Neural cell (in vitro differentiated cells): ENCODE results near the gene RNF123. TPM values are rescaled to one million over a fixed set of nuclear protein-coding genes. Genes with fewer than 3 reads are reported as not detected.

Source experiments
- H2AFZ ChIP-seq: fragments of 200-600, 300-800 bp; sonication (generic), shearing (Covaris generic); 2 replicates; pipeline ENCODE4 v1.6.0; 2014; ENCODE audit warnings: low read depth, mild to moderate bottlenecking, antibody characterized with exemption, low read length, moderate library complexity
- H3F3A ChIP-seq: fragments of 200-600 bp; shearing (Covaris generic); 2 replicates; pipeline ENCODE4 v1.6.1; 2016; ENCODE audit warnings: mild to moderate bottlenecking, moderate library complexity, mixed read lengths, antibody characterized with exemption, low read length; ENCODE audit not compliant: insufficient read depth, poor library complexity, severe bottlenecking
- H3K27ac ChIP-seq: fragments of 200-600, 300-800 bp; sonication (generic), shearing (Covaris generic); 2 replicates; pipeline ENCODE4 v1.5.1; 2014; ENCODE audit warnings: mild to moderate bottlenecking, low read length, moderate library complexity
- H3K27me3 ChIP-seq: fragments of 300-800, 200-600 bp; sonication (generic), shearing (Covaris generic); 2 replicates; pipeline ENCODE4 v1.6.0; 2014; ENCODE audit warnings: mild to moderate bottlenecking, low read depth, low read length, moderate library complexity; ENCODE audit not compliant: insufficient read depth
- H3K36me3 ChIP-seq: fragments of 300-800, 200-600 bp; sonication (generic), shearing (Covaris generic); 2 replicates; pipeline ENCODE4 v1.5.1; 2014; ENCODE audit warnings: mild to moderate bottlenecking, antibody characterized with exemption, low read length, moderate library complexity; ENCODE audit not compliant: insufficient read depth
- H3K4me2 ChIP-seq: fragments of 300-800, 200-600 bp; sonication (generic), shearing (Covaris generic); 2 replicates; pipeline ENCODE4 v1.6.0; 2014; ENCODE audit warnings: mild to moderate bottlenecking, low read length
- H3K4me3 ChIP-seq: fragments of 300-800, 200-600 bp; sonication (generic), shearing (Covaris generic); 2 replicates; pipeline ENCODE4 v1.5.1; 2014; ENCODE audit warnings: mild to moderate bottlenecking, low read length, moderate library complexity
- H3K79me2 ChIP-seq: fragments of 200-600 bp; shearing (Covaris generic); replicated peaks from 2 replicates; pipeline ENCODE4 v1.6.0; 2014; ENCODE audit warnings: mild to moderate bottlenecking, low read length, moderate library complexity; ENCODE audit not compliant: insufficient read depth
- H3K9ac ChIP-seq: fragments of 300-800, 200-600 bp; sonication (generic), shearing (Covaris generic); 2 replicates; pipeline ENCODE4 v1.6.1; 2016; ENCODE audit warnings: mild to moderate bottlenecking, low read length, mixed read lengths
- H3K9me2 ChIP-seq: fragments of 200-600 bp; shearing (Covaris generic); 2 replicates; pipeline ENCODE4 v1.6.1; 2016; ENCODE audit warnings: mild to moderate bottlenecking, low read length, mixed read lengths; ENCODE audit not compliant: insufficient read depth
- H3K9me3 ChIP-seq: fragments of 200-600, 300-800 bp; sonication (generic), shearing (Covaris generic); 2 replicates; pipeline ENCODE4 v1.6.1; 2016; ENCODE audit warnings: mild to moderate bottlenecking, mixed run types, low read length, moderate library complexity, mixed read lengths
- H4K20me1 ChIP-seq: fragments of 200-600 bp; shearing (Covaris generic); 2 replicates; pipeline ENCODE4 v1.6.1; 2016; ENCODE audit warnings: mild to moderate bottlenecking, mixed run types; ENCODE audit not compliant: insufficient read depth
- CTCF ChIP-seq: fragments of 450-650 bp; IDR thresholded peaks from 2 replicates; pipeline ENCODE4 v1.5.1; 2014; ENCODE audit warnings: antibody characterized with exemption, mild to moderate bottlenecking, moderate library complexity; ENCODE audit not compliant: poor library complexity, severe bottlenecking
- EP300 ChIP-seq: fragments of 450-650 bp; conservative IDR thresholded peaks from 2 replicates; pipeline ENCODE4 v1.6.1; 2014; ENCODE audit warnings: antibody characterized with exemption, mild to moderate bottlenecking, moderate library complexity; ENCODE audit not compliant: poor library complexity, severe bottlenecking
- EZH2 ChIP-seq: fragments of 200-600, 300-800 bp; shearing (Covaris generic), sonication (generic); IDR thresholded peaks from 2 replicates; pipeline ENCODE4 v1.6.1; 2014; ENCODE audit warnings: antibody characterized with exemption, low read length, borderline replicate concordance, mild to moderate bottlenecking; ENCODE audit not compliant: insufficient read depth, poor library complexity, severe bottlenecking
- MXI1 ChIP-seq: fragments of 450-650 bp; conservative IDR thresholded peaks from 2 replicates; pipeline ENCODE4 v1.6.1; 2014; ENCODE audit warnings: antibody characterized with exemption, mild to moderate bottlenecking; ENCODE audit not compliant: poor library complexity, severe bottlenecking
- POLR2AphosphoS5 ChIP-seq: IDR thresholded peaks from 2 replicates; pipeline ENCODE4 v1.6.1; 2012
- RAD21 ChIP-seq: fragments of 450-650 bp; conservative IDR thresholded peaks from 2 replicates; pipeline ENCODE4 v1.6.1; 2014; ENCODE audit warnings: antibody characterized with exemption, mild to moderate bottlenecking, moderate library complexity
- REST ChIP-seq: IDR thresholded peaks from 2 replicates; pipeline ENCODE4 v1.6.1; 2012; ENCODE audit warnings: borderline replicate concordance
- SMC3 ChIP-seq: fragments of 450-650 bp; conservative IDR thresholded peaks from 2 replicates; pipeline ENCODE4 v1.6.1; 2014; ENCODE audit warnings: antibody characterized with exemption, mild to moderate bottlenecking, moderate library complexity; ENCODE audit not compliant: poor library complexity
- TAF1 ChIP-seq: IDR thresholded peaks from 2 replicates; pipeline ENCODE4 v1.6.1; 2012; ENCODE audit warnings: low read depth
- polyA plus RNA-seq: library from polyadenylated mRNA; depleted of rRNA; stranded (reverse); fragments of >200 nt; gene quantifications from 2 replicates; pipeline ENCODE4 v1.2.3, GENCODE V29; 2014

RNF123 gene
- polyA plus RNA-seq, 1 donor from 2014 or later: 27.4 TPM

- Histone ChIP-seq H3K36me3 (no peaks in the 10 kb centered on the region), H3K27me3 (no peaks in the 10 kb centered on the region), H3K9ac (no peak overlapping the region), H4K20me1 (no peaks in the 10 kb centered on the region), H3F3A (no peaks in the 10 kb centered on the region), H3K4me2 (no peak overlapping the region), H3K4me3 (no peak overlapping the region), H3K27ac (no peak overlapping the region), H3K9me2 (no peaks in the 10 kb centered on the region), H3K79me2 (no peaks in the 10 kb centered on the region), H3K9me3 (no peaks in the 10 kb centered on the region), H2AFZ (no peak overlapping the region)
- TF ChIP-seq TAF1 (no peak), REST (no peak), EZH2 (no peak), RAD21 (peak; percentile 38), MXI1 (no peak), SMC3 (peak; percentile 41), CTCF (peak; percentile 56), EP300 (no peak), POLR2AphosphoS5 (no peak)
These were observed 12.2 kb downstream of the RNF123 start for GRCh38 chr3:49701388-49702077.

GRCh38 chr3:49702672-49703071 lies 13.3 kb downstream of the RNF123 start:
- Histone ChIP-seq H3K4me3 (no peak overlapping the region), H3K36me3 (no peaks in the 10 kb centered on the region), H3K4me2 (no peak overlapping the region), H4K20me1 (no peaks in the 10 kb centered on the region), H3K27ac (no peak overlapping the region), H3K9ac (no peak overlapping the region), H3F3A (no peaks in the 10 kb centered on the region), H3K27me3 (no peaks in the 10 kb centered on the region), H3K9me2 (no peaks in the 10 kb centered on the region), H3K9me3 (no peaks in the 10 kb centered on the region), H3K79me2 (no peaks in the 10 kb centered on the region), H2AFZ (no peak overlapping the region)
- TF ChIP-seq TAF1: no peak
- no peak for TF ChIP-seq POLR2AphosphoS5
- TF ChIP-seq CTCF: no peak
- no peak for TF ChIP-seq EZH2
- no peak for TF ChIP-seq RAD21
- no peak for TF ChIP-seq EP300
- no peak for TF ChIP-seq SMC3
- TF ChIP-seq MXI1: no peak
- no peak for TF ChIP-seq REST
